Measurements from ENCODE around the gene LRMDA.

DNA sequence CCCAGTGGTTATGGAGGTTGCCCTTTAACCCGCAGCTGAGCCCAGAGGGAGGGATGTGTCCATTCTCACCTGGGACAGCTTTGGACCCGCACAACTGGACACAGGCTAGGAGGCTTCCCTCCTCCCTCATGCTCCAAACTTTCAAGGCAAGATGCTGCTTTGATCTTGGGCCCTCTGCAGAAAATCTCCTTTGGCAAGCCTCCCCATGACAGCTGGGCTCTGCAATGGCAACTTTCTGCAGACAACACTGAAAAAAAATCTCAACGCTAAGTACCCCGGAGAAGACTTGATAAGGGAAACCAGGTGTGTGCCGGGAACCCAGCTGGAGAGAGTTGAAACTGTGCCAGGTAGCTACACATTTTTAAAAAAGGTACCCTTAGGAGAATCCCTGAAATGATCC lies 610.1 kb downstream of the LRMDA start:
- TF ChIP-seq, protein P1, sequence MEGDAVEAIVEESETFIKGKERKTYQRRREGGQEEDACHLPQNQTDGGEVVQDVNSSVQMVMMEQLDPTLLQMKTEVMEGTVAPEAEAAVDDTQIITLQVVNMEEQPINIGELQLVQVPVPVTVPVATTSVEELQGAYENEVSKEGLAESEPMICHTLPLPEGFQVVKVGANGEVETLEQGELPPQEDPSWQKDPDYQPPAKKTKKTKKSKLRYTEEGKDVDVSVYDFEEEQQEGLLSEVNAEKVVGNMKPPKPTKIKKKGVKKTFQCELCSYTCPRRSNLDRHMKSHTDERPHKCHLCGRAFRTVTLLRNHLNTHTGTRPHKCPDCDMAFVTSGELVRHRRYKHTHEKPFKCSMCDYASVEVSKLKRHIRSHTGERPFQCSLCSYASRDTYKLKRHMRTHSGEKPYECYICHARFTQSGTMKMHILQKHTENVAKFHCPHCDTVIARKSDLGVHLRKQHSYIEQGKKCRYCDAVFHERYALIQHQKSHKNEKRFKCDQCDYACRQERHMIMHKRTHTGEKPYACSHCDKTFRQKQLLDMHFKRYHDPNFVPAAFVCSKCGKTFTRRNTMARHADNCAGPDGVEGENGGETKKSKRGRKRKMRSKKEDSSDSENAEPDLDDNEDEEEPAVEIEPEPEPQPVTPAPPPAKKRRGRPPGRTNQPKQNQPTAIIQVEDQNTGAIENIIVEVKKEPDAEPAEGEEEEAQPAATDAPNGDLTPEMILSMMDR (IDR thresholded peaks at IDR 0.05; ENCODE audit: control extremely low read depth in 1 of 3, insufficient read depth in 1 of 3, low read depth in 1 of 3, low read length in 3 of 3) = no peak
- TF ChIP-seq SIN3A (conservative IDR thresholded peaks at IDR 0.05 in 1 of 2, IDR thresholded peaks at IDR 0.05 in 1 of 2; ENCODE audit: low read depth in 1 of 2, low read length in 2 of 2) (no peak), SUZ12 (IDR thresholded peaks at IDR 0.05; ENCODE audit: low read length) (no peak), CREB1 (IDR thresholded peaks at IDR 0.05) (no peak), POLR2AphosphoS5 (IDR thresholded peaks at IDR 0.05; ENCODE audit: low read depth, low read length) (no peak), POLR2A (IDR thresholded peaks at IDR 0.05; ENCODE audit: control extremely low read depth in 1 of 2, low read depth in 2 of 2, low read length in 2 of 2) (no peak), GABPA (IDR thresholded peaks at IDR 0.05; ENCODE audit: borderline replicate concordance, insufficient read depth, low read length) (no peak)
- TF ChIP-seq, protein P2, sequence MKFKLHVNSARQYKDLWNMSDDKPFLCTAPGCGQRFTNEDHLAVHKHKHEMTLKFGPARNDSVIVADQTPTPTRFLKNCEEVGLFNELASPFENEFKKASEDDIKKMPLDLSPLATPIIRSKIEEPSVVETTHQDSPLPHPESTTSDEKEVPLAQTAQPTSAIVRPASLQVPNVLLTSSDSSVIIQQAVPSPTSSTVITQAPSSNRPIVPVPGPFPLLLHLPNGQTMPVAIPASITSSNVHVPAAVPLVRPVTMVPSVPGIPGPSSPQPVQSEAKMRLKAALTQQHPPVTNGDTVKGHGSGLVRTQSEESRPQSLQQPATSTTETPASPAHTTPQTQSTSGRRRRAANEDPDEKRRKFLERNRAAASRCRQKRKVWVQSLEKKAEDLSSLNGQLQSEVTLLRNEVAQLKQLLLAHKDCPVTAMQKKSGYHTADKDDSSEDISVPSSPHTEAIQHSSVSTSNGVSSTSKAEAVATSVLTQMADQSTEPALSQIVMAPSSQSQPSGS (IDR thresholded peaks at IDR 0.05; ENCODE audit: low read length) = no peak
